Stimulated activated memory B cell treated with anti-CD40 and anti-IgM and Interleukin-4, amounts not matched to agents 10 μg/mL and 1 μg/mL and 100 μg/mL, for 72 hours (primary cell): ENCODE results near the gene RRAGD.

ENCODE experiments used
- ATAC-seq: fragments of 150-1000 bp; cut with Tn5 transposase; 2 replicates; pipeline ENCODE4 v1.10.0; 2021
- H3K27ac Mint-ChIP-seq: one replicate; pipeline ENCODE4 v1.8.0; 2022; ENCODE audit warnings: mild to moderate bottlenecking, mixed read lengths
- H3K27me3 Mint-ChIP-seq: one replicate; pipeline ENCODE4 v1.8.0; 2022; ENCODE audit warnings: mixed read lengths
- H3K36me3 Mint-ChIP-seq: one replicate; pipeline ENCODE4 v1.8.0; 2022; ENCODE audit warnings: mixed read lengths
- H3K4me1 Mint-ChIP-seq: one replicate; pipeline ENCODE4 v1.8.0; 2022; ENCODE audit warnings: mixed read lengths
- H3K4me3 Mint-ChIP-seq: one replicate; pipeline ENCODE4 v1.8.0; 2022; ENCODE audit warnings: mild to moderate bottlenecking, moderate library complexity, mixed read lengths
- H3K9me3 Mint-ChIP-seq: one replicate; pipeline ENCODE4 v1.8.0; 2022; ENCODE audit warnings: mixed read lengths

Gene RRAGD

GRCh38 chr6:89430201-89430962 is 18.3 kb upstream of the RRAGD start:
- no peak overlapping the region for H3K27ac Mint-ChIP-seq
- H3K4me3 Mint-ChIP-seq = no peak overlapping the region
- ATAC-seq = no peak
- peaks cover 19% of the 10 kb centered on the region for H3K4me1 Mint-ChIP-seq
- H3K36me3 Mint-ChIP-seq = no peaks in the 10 kb centered on the region
- H3K9me3 Mint-ChIP-seq = no peaks in the 10 kb centered on the region
- H3K27me3 Mint-ChIP-seq = no peaks in the 10 kb centered on the region

- no peak overlapping the region for H3K4me3 Mint-ChIP-seq
- no peak for ATAC-seq
- H3K36me3 Mint-ChIP-seq = no peaks in the 10 kb centered on the region
- H3K4me1 Mint-ChIP-seq = peaks cover 21% of the 10 kb centered on the region
- H3K27me3 Mint-ChIP-seq = peaks cover 26% of the 10 kb centered on the region
- no peaks in the 10 kb centered on the region for H3K9me3 Mint-ChIP-seq
- H3K27ac Mint-ChIP-seq = no peak overlapping the region
Observed at GRCh38 chr6:89416796-89417195, 4.7 kb upstream of the RRAGD start.

- no peak overlapping the region for H3K27ac Mint-ChIP-seq
- no peak for ATAC-seq
- H3K36me3 Mint-ChIP-seq = no peaks in the 10 kb centered on the region
- H3K4me1 Mint-ChIP-seq = peaks cover 29% of the 10 kb centered on the region
- H3K4me3 Mint-ChIP-seq = no peak overlapping the region
- H3K27me3 Mint-ChIP-seq = peaks cover 26% of the 10 kb centered on the region
- H3K9me3 Mint-ChIP-seq = no peaks in the 10 kb centered on the region
Observed at GRCh38 chr6:89415185-89415584, 3.1 kb upstream of the RRAGD start.

GRCh38 chr6:89414215-89414614 is 2.1 kb upstream of the RRAGD start:
- H3K27me3 Mint-ChIP-seq = peaks cover 26% of the 10 kb centered on the region
- peaks cover 30% of the 10 kb centered on the region for H3K4me1 Mint-ChIP-seq
- no peaks in the 10 kb centered on the region for H3K9me3 Mint-ChIP-seq
- H3K4me3 Mint-ChIP-seq = no peak overlapping the region
- ATAC-seq = no peak
- no peaks in the 10 kb centered on the region for H3K36me3 Mint-ChIP-seq
- no peak overlapping the region for H3K27ac Mint-ChIP-seq

- Mint-ChIP-seq H3K27me3 (peaks cover 23% of the 10 kb centered on the region), H3K4me3 (peak overlapping the region; percentile 96), H3K4me1 (peaks cover 30% of the 10 kb centered on the region), H3K27ac (peak overlapping the region; percentile 94), H3K9me3 (no peaks in the 10 kb centered on the region), H3K36me3 (no peaks in the 10 kb centered on the region)
- no peak for ATAC-seq
Observed at GRCh38 chr6:89413006-89413400, 930 bp upstream of the RRAGD start.

- Mint-ChIP-seq H3K9me3 (no peaks in the 10 kb centered on the region), H3K27me3 (peaks cover 11% of the 10 kb centered on the region), H3K4me1 (peaks cover 22% of the 10 kb centered on the region), H3K27ac (peak overlapping the region; percentile 94), H3K36me3 (no peaks in the 10 kb centered on the region), H3K4me3 (peak overlapping the region; percentile 83)
- peak; percentile 70 for ATAC-seq
Observed at GRCh38 chr6:89411145-89412070, 665 bp downstream of the RRAGD start.

GRCh38 chr6:89410788-89411144 is 1.3 kb downstream of the RRAGD start:
- Mint-ChIP-seq H3K27ac (peak overlapping the region; percentile 94), H3K9me3 (no peaks in the 10 kb centered on the region), H3K36me3 (no peaks in the 10 kb centered on the region), H3K27me3 (peaks cover 10% of the 10 kb centered on the region), H3K4me1 (peaks cover 26% of the 10 kb centered on the region), H3K4me3 (peak overlapping the region; percentile 83)
- no peak for ATAC-seq

- peaks cover 2% of the 10 kb centered on the region for H3K9me3 Mint-ChIP-seq
- no peak for ATAC-seq
- H3K27me3 Mint-ChIP-seq = peaks cover 5% of the 10 kb centered on the region
- peak overlapping the region; percentile 94 for H3K27ac Mint-ChIP-seq
- peaks cover 26% of the 10 kb centered on the region for H3K4me1 Mint-ChIP-seq
- peak overlapping the region; percentile 83 for H3K4me3 Mint-ChIP-seq
- H3K36me3 Mint-ChIP-seq = peaks cover 4% of the 10 kb centered on the region
Observed at GRCh38 chr6:89410231-89410761, 1.8 kb downstream of the RRAGD start.

GRCh38 chr6:89409461-89410035 is 2.5 kb downstream of the RRAGD start:
- H3K36me3 Mint-ChIP-seq = peaks cover 6% of the 10 kb centered on the region
- H3K27ac Mint-ChIP-seq = no peak overlapping the region
- ATAC-seq = no peak
- no peak overlapping the region for H3K4me3 Mint-ChIP-seq
- peaks cover 3% of the 10 kb centered on the region for H3K9me3 Mint-ChIP-seq
- H3K4me1 Mint-ChIP-seq = peaks cover 26% of the 10 kb centered on the region
- no peaks in the 10 kb centered on the region for H3K27me3 Mint-ChIP-seq

- Mint-ChIP-seq H3K4me3 (no peak overlapping the region), H3K36me3 (peaks cover 10% of the 10 kb centered on the region), H3K27me3 (peaks cover 8% of the 10 kb centered on the region), H3K4me1 (peaks cover 20% of the 10 kb centered on the region), H3K27ac (no peak overlapping the region), H3K9me3 (peaks cover 3% of the 10 kb centered on the region)
- ATAC-seq = no peak
Observed at GRCh38 chr6:89406141-89406540, 5.9 kb downstream of the RRAGD start.

- H3K4me3 Mint-ChIP-seq = no peak overlapping the region
- H3K27ac Mint-ChIP-seq = no peak overlapping the region
- peaks cover 3% of the 10 kb centered on the region for H3K9me3 Mint-ChIP-seq
- no peak for ATAC-seq
- peaks cover 10% of the 10 kb centered on the region for H3K36me3 Mint-ChIP-seq
- peaks cover 10% of the 10 kb centered on the region for H3K4me1 Mint-ChIP-seq
- peaks cover 8% of the 10 kb centered on the region for H3K27me3 Mint-ChIP-seq
Observed at GRCh38 chr6:89404512-89404911, 7.6 kb downstream of the RRAGD start.

GRCh38 chr6:89402776-89403175 is 9.3 kb downstream of the RRAGD start:
- Mint-ChIP-seq H3K36me3 (peaks cover 10% of the 10 kb centered on the region), H3K9me3 (peaks cover 3% of the 10 kb centered on the region), H3K4me1 (peaks cover 10% of the 10 kb centered on the region), H3K4me3 (no peak overlapping the region), H3K27me3 (peaks cover 8% of the 10 kb centered on the region), H3K27ac (no peak overlapping the region)
- ATAC-seq = no peak

GRCh38 chr6:89400912-89401399 is 11.1 kb downstream of the RRAGD start:
- H3K36me3 Mint-ChIP-seq = peaks cover 10% of the 10 kb centered on the region
- H3K9me3 Mint-ChIP-seq = peaks cover 3% of the 10 kb centered on the region
- no peak overlapping the region for H3K4me3 Mint-ChIP-seq
- H3K4me1 Mint-ChIP-seq = peaks cover 7% of the 10 kb centered on the region
- ATAC-seq = no peak
- no peak overlapping the region for H3K27ac Mint-ChIP-seq
- H3K27me3 Mint-ChIP-seq = peaks cover 8% of the 10 kb centered on the region

- Mint-ChIP-seq H3K27ac (no peak overlapping the region), H3K4me3 (no peak overlapping the region), H3K36me3 (peaks cover 5% of the 10 kb centered on the region), H3K27me3 (peaks cover 8% of the 10 kb centered on the region), H3K9me3 (no peaks in the 10 kb centered on the region), H3K4me1 (peaks cover 6% of the 10 kb centered on the region)
- no peak for ATAC-seq
Observed at GRCh38 chr6:89400050-89400449, 12.0 kb downstream of the RRAGD start.
